Right atrium auricular region (tissue), 2 donors: ENCODE measurements around the gene AREL1. TPM values are rescaled to one million over a fixed set of nuclear protein-coding genes. Genes with fewer than 3 reads are reported as not detected.

Source experiments
- DNase-seq: peaks from one replicate; pipeline ENCODE4 v3.0.0-alpha.2; 2019; ENCODE audit warnings: low spot score
- H3K27ac ChIP-seq, 2 donors: fragments of 200-600 bp; sonication (generic); 1 replicate in 1 of 2; 2 replicates in 1 of 2; pipeline ENCODE4 v1.5.1; 2016 to 2019
- H3K27me3 ChIP-seq, 2 donors: fragments of 200-600 bp; sonication (generic); one replicate each; pipeline versions ENCODE4 v1.5.1 to v1.6.0; 2017 to 2019
- H3K36me3 ChIP-seq: fragments of 200-600 bp; sonication (generic); one replicate; pipeline ENCODE4 v1.5.1; 2016
- H3K4me1 ChIP-seq, 2 donors: fragments of 200-600 bp; sonication (generic); one replicate each; pipeline versions ENCODE4 v1.5.1 to v1.6.0; 2017 to 2019
- H3K4me3 ChIP-seq, 2 donors: fragments of 200-600 bp; sonication (generic); 1 replicate in 1 of 2; 2 replicates in 1 of 2; pipeline ENCODE4 v1.5.1; 2017 to 2019; ENCODE audit warnings: mild to moderate bottlenecking in 1 of 2, moderate library complexity in 1 of 2
- H3K9me3 ChIP-seq, 2 donors: fragments of 200-600 bp; sonication (generic); one replicate each; pipeline ENCODE4 v1.5.1; 2019
- CTCF ChIP-seq, 2 donors: fragments of 200-600 bp; sonication (generic); IDR thresholded peaks; one replicate each; pipeline ENCODE4 v1.5.1; 2019; ENCODE audit warnings: antibody characterized with exemption in 2 of 2
- total RNA-seq, 2 donors: library from RNA; depleted of rRNA; stranded (reverse); fragments of >200 nt; gene quantifications; one replicate each; pipeline ENCODE4 v1.1.0, GENCODE V29; 2016

Gene AREL1
- total RNA-seq, 2 donors from 2014 or later: 15.6 to 16.3 TPM

GRCh38 chr14:74652541-74652940, 60.3 kb downstream of the AREL1 start:
- no peaks in the 10 kb centered on the region for H3K9me3 ChIP-seq
- H3K27me3 ChIP-seq: no peaks in the 10 kb centered on the region
- H3K4me1 ChIP-seq: peaks cover 0 to 16% of the 10 kb centered on the region in 2 donors
- DNase-seq: no peak
- no peak overlapping the region for H3K4me3 ChIP-seq
- no peak overlapping the region for H3K27ac ChIP-seq
- H3K36me3 ChIP-seq: peaks cover 6% of the 10 kb centered on the region
- no peak for TF ChIP-seq CTCF (IDR thresholded peaks at IDR 0.05)

GRCh38 chr14:74650927-74651686, 61.8 kb downstream of the AREL1 start:
- Histone ChIP-seq H3K9me3 (no peaks in the 10 kb centered on the region), H3K27me3 (no peaks in the 10 kb centered on the region), H3K4me1 (peaks cover 0 to 17% of the 10 kb centered on the region in 2 donors), H3K36me3 (no peaks in the 10 kb centered on the region), H3K27ac (no peak overlapping the region), H3K4me3 (no peak overlapping the region)
- no peak for TF ChIP-seq CTCF (IDR thresholded peaks at IDR 0.05)
- DNase-seq: no peak

DNA sequence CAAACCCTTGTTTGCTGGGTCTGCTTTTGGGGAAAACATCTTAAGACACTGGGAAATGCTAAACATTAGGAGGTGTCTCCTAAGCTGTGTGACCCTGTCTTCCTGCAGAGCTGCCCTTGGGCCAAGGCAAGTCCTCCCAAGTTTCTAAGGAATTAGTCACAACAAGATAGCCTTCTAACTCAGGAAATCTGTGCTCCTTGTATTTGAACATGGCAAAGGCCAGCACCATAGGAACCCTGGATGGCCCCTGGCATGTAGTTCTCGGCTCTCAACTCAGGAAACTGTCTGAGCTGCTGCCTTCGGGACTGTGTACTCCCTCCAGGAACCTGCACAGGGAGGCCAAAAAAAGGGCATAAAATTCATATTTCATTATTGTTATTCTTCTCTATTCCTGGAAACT, 63.2 kb downstream of the AREL1 start:
- no peaks in the 10 kb centered on the region for H3K36me3 ChIP-seq
- TF ChIP-seq CTCF (IDR thresholded peaks at IDR 0.05): no peak
- peaks cover 0 to 17% of the 10 kb centered on the region in 2 donors for H3K4me1 ChIP-seq
- H3K4me3 ChIP-seq: no peak overlapping the region
- no peak overlapping the region for H3K27ac ChIP-seq
- no peaks in the 10 kb centered on the region for H3K27me3 ChIP-seq
- DNase-seq: no peak
- H3K9me3 ChIP-seq: no peaks in the 10 kb centered on the region

DNA sequence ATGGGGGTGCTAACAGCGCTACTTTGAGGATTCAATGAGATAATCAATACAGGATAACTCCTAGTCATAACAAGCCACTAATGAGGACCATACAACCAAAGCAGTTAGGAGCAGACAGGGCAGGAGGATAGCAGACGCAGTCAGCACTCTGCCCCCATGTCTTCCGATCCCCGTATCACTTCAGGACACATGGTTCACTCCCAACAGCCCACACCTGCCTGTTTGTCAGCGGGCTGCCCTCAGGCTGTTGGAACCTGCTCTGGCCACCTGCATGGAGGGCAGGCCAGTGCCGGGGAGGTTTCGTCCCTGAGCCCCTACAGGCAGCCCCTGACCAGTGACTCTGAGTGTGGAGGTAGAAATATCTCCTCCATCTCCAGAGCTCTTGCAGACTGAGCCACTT, 63.7 kb downstream of the AREL1 start:
- H3K9me3 ChIP-seq: no peaks in the 10 kb centered on the region
- no peaks in the 10 kb centered on the region for H3K36me3 ChIP-seq
- DNase-seq: no peak
- H3K27me3 ChIP-seq: no peaks in the 10 kb centered on the region
- H3K4me1 ChIP-seq: peaks cover 0 to 17% of the 10 kb centered on the region in 2 donors
- H3K4me3 ChIP-seq: no peak overlapping the region
- H3K27ac ChIP-seq: no peak overlapping the region
- TF ChIP-seq CTCF (IDR thresholded peaks at IDR 0.05): no peak

DNA sequence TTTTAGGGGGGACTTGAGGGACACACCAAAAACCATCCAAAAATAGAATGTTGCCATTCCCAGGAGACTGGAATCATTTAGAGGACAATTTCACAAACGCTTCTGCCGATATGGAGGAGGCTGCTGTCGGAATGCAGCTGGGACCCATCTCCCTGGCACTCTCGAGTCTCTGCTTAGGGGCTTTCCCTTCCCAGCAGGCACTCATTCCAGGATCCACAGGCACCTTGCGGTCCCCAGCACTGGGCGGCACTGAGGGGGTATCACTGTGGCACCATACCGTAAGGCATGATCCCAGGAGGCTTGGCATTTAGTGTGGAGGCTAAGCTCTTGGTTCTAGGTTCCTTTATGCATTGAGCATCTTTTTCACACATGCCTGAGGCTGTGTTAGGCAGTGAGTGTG, 64.3 kb downstream of the AREL1 start:
- peaks cover 0 to 17% of the 10 kb centered on the region in 2 donors for H3K4me1 ChIP-seq
- H3K27me3 ChIP-seq: no peaks in the 10 kb centered on the region
- H3K36me3 ChIP-seq: no peaks in the 10 kb centered on the region
- no peak overlapping the region for H3K27ac ChIP-seq
- no peak overlapping the region for H3K4me3 ChIP-seq
- H3K9me3 ChIP-seq: no peaks in the 10 kb centered on the region
- DNase-seq: no peak
- TF ChIP-seq CTCF (IDR thresholded peaks at IDR 0.05): no peak
